Amniotic stem cell (primary cell): ENCODE data around the gene AKAP6.

Experiments
- DNase-seq: peaks from one replicate; lab custom pipeline; 2025; lab: John Stamatoyannopoulos, UW

AKAP6 gene

GRCh38 chr14:32329146-32329545, at the start of gene AKAP6:
Gene AKAP6 (plus strand): TSS chr14:32329298. CDS start chr14:32433494, 104,196 bp downstream.
- DNase-seq = no peak

DNA sequence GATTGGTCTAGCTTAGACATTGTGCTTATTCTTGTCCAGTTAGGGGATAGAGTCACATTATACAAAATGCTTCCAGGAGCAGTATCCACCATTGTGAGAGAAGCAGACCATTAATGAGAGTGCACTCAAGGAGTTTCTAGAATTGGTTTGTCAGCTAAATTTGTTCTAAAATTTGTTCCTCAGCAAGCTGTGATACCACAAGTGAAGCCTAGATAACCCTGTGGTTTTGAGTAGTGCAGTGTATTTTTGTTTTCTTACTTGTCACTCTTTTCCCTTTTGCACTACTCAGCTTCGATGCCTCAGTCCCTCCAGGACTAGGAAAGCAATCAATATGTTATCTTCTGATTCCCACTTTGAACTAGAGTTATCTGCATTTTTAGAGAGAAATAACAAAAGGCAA, 42.5 kb upstream of the AKAP6 start:
- no peak for DNase-seq

GRCh38 chr14:32296366-32296765, 32.7 kb upstream of the AKAP6 start:
- DNase-seq = no peak

DNA sequence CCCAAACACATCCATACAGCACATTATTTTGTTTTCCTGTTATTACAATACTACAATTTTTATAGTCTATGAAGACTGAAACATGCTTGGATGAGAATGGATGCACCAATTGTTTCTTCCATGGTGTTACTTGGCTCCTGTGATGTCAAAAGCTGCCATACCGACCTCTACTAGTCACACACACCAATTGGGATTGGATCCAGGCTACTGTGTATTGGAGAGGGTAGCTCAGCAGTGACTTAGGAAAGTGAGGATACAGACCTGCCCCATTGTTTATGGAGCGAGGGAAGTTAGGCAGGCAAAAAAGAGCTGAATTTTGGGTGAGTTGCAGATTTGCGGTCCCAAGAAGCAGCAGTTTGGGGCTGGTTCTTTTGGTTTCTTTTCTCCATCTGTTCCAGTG, 30.8 kb upstream of the AKAP6 start:
- DNase-seq = no peak

GRCh38 chr14:32300136-32300535, 29.0 kb upstream of the AKAP6 start:
- no peak for DNase-seq

- DNase-seq = no peak
Measured at GRCh38 chr14:32303865-32304264, 25.2 kb upstream of the AKAP6 start.

GRCh38 chr14:32304296-32304695, 24.8 kb upstream of the AKAP6 start:
- DNase-seq = no peak

DNA sequence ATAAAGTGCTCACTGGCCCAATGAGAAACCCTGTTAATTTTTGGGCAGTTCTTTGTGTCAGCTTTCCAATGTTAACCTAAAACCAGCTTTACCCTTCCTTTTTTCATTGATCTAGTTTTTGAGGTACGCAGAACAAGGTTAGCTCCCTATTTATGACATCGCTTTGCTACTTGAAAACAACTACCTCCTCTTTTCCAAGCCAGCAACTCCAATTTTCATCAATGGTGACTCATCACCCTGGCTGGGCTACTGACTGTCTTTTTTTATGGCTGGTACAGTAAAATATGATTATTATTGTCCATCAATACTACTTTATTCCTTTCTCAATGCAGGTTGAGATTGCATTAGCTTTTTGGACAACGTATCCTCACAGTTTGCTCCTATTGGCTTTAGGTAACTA, 22.5 kb upstream of the AKAP6 start:
- DNase-seq = peak; percentile 2

DNA sequence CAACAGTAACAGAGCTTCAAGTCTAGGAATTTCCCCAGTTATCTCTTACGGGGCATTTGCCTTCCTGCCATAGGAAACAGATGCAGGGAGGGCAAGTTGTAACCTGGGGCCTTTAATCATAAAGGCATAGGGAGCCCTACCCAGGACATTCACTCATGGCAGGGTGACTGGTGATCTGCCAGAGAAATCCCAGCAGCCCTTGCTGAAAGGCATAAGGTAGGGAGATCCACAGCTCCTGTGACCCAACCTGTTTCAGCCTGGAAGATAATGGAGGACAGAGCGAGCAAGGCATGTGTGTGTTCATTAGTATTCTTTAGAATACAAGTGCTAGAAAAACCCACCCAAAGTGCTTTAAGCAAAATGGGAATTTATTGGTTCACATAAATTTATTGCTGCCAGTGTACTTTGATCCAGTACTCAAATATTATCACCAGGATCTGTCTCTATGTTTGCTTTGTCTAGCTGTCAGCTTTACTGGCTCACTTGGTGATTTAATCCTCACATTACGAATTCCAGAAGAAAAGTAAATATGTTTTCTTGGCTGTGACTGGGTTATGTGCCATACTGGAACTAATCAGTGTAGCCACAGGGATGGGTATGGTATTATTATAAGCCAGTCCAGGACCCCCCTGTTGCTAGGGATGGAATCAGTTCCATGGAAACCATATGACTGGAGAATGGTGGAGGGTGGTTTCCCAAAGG, 21.1 kb upstream of the AKAP6 start:
- DNase-seq = no peak

DNA sequence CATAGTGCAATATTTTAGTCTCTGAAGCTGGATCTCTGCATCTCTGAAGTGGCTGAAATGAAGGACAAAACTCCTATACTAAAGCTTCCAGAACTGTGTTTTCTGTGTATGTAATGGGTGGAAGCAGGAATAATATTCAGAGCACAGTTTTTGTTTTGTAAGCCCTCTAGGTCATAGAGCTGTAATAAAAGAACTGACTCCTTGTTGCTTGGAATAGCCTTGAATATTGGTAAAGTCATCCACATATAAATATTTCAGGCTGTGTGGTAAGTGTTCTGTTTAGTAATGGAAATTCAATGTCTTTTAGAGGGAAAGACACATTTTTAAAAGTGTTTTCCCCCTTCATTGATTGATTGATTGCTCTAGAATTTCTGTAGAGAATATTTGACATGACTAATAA, 18.2 kb upstream of the AKAP6 start:
- no peak for DNase-seq

- no peak for DNase-seq
Measured at GRCh38 chr14:32311294-32312009, 17.6 kb upstream of the AKAP6 start.

- no peak for DNase-seq
Measured at GRCh38 chr14:32312010-32312331, 17.1 kb upstream of the AKAP6 start.

DNA sequence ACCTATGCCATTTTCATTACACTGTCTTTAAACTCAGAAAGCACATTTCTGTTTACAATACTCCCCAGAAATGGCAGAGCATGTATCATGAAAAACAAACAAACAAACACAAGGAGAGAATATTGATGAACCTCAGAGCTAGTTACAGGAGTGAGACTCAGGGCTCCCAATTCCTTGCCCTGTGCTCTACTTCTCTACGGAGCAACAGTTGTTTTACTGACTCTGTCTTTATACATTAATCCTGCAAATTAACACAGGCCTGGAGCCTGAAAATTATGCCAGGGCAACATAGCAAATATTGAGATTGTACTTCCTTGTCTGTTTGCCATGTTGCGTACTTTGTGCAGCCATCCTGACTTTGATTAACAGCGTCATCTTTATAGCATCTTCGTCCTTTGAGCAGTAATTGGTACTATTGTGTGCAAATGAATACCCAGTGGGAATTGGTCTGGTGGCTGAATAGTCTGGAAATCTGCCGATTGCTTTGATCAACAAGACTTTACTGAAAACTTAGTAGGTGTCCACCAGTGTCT, 15.2 kb upstream of the AKAP6 start:
- DNase-seq = no peak

GRCh38 chr14:32318087-32318795, 10.9 kb upstream of the AKAP6 start:
- no peak for DNase-seq

- no peak for DNase-seq
Measured at GRCh38 chr14:32319368-32320049, 9.6 kb upstream of the AKAP6 start.

GRCh38 chr14:32324601-32325000, 4.5 kb upstream of the AKAP6 start:
- no peak for DNase-seq

DNA sequence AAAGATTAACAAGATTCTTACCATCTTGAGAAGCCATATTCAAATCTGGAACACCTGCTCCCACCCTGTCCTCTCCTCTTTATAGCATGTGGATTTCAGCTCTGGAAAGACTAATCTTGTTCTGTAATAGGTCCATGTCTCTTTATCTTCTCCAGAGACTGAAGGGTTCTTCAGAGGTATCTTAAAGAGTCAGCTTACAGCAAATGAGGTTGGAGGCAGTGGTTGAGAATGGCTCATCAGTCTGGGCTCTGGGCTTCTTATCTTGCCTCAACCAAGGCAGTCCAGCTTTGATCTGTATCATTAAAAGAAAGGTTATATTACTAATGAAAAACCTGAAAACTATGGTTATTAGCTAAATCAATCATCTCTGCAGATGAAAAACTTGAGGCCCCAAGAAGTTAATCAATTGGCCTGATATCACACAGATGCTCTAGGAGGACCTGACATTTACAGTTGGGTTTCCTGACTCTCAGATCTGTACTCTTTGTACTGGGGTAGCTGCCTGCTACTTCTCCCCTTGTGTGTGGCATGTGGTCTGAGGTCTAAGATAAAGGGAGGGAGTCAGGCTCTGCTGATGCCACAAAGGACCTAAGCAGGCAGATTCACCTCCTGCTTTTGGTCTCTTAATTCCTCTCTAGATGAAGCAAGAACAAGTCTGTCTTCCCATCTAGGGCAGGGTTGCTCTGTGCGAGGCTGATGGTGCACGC, 1.7 kb upstream of the AKAP6 start:
- DNase-seq = no peak

DNA sequence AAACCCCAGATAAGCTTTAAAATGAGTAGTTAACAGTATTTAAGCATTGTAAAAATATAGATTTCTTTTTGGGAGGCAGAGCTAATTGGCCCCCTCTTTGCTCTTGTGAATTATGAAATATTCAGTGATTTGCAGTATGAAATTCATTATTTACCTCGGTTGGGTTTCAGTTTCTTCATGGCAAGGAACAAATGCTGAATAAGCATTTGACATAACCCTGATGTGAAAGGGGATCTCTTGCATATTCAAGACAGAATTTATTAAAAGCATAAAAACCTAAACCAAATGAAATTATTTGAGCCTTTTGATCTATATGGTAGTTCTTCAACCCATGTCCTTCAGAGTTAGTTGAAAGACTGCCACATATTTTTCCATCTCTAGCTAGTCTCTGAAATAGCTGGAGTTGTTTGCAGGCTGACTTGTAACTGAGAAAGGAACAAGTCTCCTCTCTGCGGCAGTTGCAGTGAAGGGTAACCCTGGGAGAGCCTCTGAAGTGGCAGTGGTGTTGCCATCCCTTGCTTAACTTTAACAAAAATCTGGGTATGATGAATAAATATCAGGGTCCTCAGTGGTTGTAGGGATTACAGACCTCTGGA, 690 bp downstream of the AKAP6 start:
- no peak for DNase-seq

GRCh38 chr14:32330351-32331111, 1.4 kb downstream of the AKAP6 start:
- no peak for DNase-seq

GRCh38 chr14:32331206-32331605, 2.1 kb downstream of the AKAP6 start:
- no peak for DNase-seq
